Fibroblast of lung (primary cell): ENCODE data around the gene SEMA4D. TPM values are rescaled to one million over a fixed set of nuclear protein-coding genes. Genes with fewer than 3 reads are reported as not detected.

ENCODE experiments used
- DNase-seq, 2 donors: peaks; one replicate each; pipeline versions ENCODE4 v3.0.0 to v3.0.0-alpha.2; 2010; ENCODE audit warnings: low read depth in 2 of 2
- H2AFZ ChIP-seq: 2 replicates; pipeline ENCODE4 v1.5.1; 2012; ENCODE audit warnings: low read length, control low read depth, inconsistent platforms
- H3K27ac ChIP-seq: 2 replicates; pipeline ENCODE4 v1.5.1; 2011; ENCODE audit warnings: low read length, control low read depth; ENCODE audit not compliant: insufficient read depth
- H3K27me3 ChIP-seq: 2 replicates; pipeline ENCODE4 v1.5.1; 2011; ENCODE audit warnings: mild to moderate bottlenecking, low read length; ENCODE audit not compliant: control insufficient read depth, insufficient read depth
- H3K36me3 ChIP-seq: 2 replicates; pipeline ENCODE4 v1.5.1; 2011; ENCODE audit warnings: low read length; ENCODE audit not compliant: control insufficient read depth, insufficient read depth
- H3K4me1 ChIP-seq: 2 replicates; pipeline ENCODE4 v1.5.1; 2011; ENCODE audit warnings: low read length; ENCODE audit not compliant: control insufficient read depth, insufficient read depth; ENCODE audit errors: extremely low read depth
- H3K4me2 ChIP-seq: 2 replicates; pipeline ENCODE4 v1.5.1; 2011; ENCODE audit warnings: low read length, control low read depth; ENCODE audit not compliant: insufficient read depth; ENCODE audit errors: extremely low read depth
- H3K4me3 ChIP-seq, 4 experiments: fragments of 200-600 bp in 1 of 4; sonication (generic) in 1 of 4; replicated peaks in 1 of 4; 2 replicates each; pipeline ENCODE4 v1.5.1; 2011 to 2016; ENCODE audit warnings: low read length in 4 of 4, low read depth in 3 of 4, mild to moderate bottlenecking in 3 of 4, control low read depth in 2 of 4, inconsistent platforms in 1 of 4, mixed read lengths in 1 of 4; ENCODE audit not compliant: insufficient read depth in 1 of 4; ENCODE audit errors: control extremely low read depth in 1 of 4
- H3K79me2 ChIP-seq: 2 replicates; pipeline ENCODE4 v1.5.1; 2012; ENCODE audit warnings: mild to moderate bottlenecking, low read length, inconsistent platforms; ENCODE audit not compliant: control insufficient read depth, insufficient read depth
- H3K9ac ChIP-seq: 2 replicates; pipeline ENCODE4 v1.5.1; 2011; ENCODE audit warnings: mild to moderate bottlenecking, low read length, control low read depth; ENCODE audit not compliant: insufficient read depth
- H3K9me3 ChIP-seq: 2 replicates; pipeline ENCODE4 v1.5.1; 2012; ENCODE audit warnings: low read depth, low read length; ENCODE audit not compliant: control insufficient read depth, insufficient read depth
- H4K20me1 ChIP-seq: 2 replicates; pipeline ENCODE4 v1.5.1; 2011; ENCODE audit warnings: low read length; ENCODE audit not compliant: control insufficient read depth, insufficient read depth; ENCODE audit errors: extremely low read depth
- EZH2 ChIP-seq: IDR thresholded peaks from 2 replicates; pipeline ENCODE4 v1.5.1; 2012; ENCODE audit warnings: low read length, control low read depth, mild to moderate bottlenecking; ENCODE audit errors: missing control alignments
- polyA plus RNA-seq, 2 donors: library from polyadenylated mRNA; depleted of rRNA in 1 of 2; stranded (reverse) in 1 of 2; unstranded in 1 of 2; fragments of >200 nt; gene quantifications; 2 replicates each; pipeline ENCODE4 v1.2.1, GENCODE V29; 2011 to 2012; ENCODE audit warnings: missing spikeins in 1 of 2
- total RNA-seq: library from RNA; depleted of rRNA; stranded (reverse); fragments of >200 nt; gene quantifications from 2 replicates; pipeline ENCODE4 v1.2.1, GENCODE V29; 2014
- TF ChIP-seq, protein P1 (sequence below), 2 donors: IDR thresholded peaks in 1 of 2; conservative IDR thresholded peaks in 1 of 2; 1 replicate in 1 of 2; 2 replicates in 1 of 2; pipeline ENCODE4 v1.5.1; 2011 to 2012; ENCODE audit warnings: low read length in 2 of 2, control low read depth in 1 of 2, inconsistent platforms in 1 of 2, low read depth in 1 of 2, mild to moderate bottlenecking in 1 of 2

SEMA4D gene
- total and polyA plus RNA-seq, 2 donors (not counting 1 experiment from before 2014, with no cell fraction given) = 0.67 to 2.6 TPM

DNA sequence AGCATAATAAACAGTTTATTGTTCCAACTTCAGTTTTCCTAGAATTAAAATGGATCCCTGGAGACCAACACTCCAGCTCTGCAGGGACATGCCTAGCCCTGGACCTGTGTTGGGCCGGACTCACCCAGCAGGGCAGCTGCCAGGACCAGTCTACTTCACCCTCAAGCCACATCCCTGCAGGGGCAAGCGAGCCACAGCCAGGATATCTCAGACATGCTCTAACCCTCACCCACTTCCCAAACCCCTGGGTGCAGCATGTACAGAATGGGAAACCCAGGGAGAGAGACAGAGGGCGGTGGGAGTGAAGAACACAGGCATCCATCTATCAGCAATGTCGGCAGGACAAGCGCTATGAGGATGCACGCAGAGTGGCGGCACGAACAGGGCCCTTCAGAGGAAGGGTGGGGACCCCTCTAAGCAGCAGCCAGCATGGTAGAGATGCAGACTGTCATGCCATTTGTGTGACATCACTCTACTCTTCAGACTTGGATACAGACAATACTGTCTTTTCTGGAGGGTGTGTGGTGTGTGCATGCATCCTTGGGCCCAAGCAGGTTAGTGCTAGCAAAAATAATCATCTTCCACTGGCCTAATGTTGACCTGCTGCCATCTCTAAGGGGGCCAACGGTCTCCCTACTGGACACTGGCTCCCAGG is 83.1 kb downstream of the SEMA4D start:
- Histone ChIP-seq H3K27me3 (no peaks in the 10 kb centered on the region), H3K79me2 (no peaks in the 10 kb centered on the region), H3K4me1 (no peaks in the 10 kb centered on the region), H3K4me3 (no peak overlapping the region), H3K36me3 (no peaks in the 10 kb centered on the region), H4K20me1 (no peaks in the 10 kb centered on the region), H3K4me2 (no peak overlapping the region), H3K9me3 (no peaks in the 10 kb centered on the region), H3K9ac (no peak overlapping the region), H3K27ac (no peak overlapping the region), H2AFZ (no peak overlapping the region)
- DNase-seq = no peak
- TF ChIP-seq, protein P1, sequence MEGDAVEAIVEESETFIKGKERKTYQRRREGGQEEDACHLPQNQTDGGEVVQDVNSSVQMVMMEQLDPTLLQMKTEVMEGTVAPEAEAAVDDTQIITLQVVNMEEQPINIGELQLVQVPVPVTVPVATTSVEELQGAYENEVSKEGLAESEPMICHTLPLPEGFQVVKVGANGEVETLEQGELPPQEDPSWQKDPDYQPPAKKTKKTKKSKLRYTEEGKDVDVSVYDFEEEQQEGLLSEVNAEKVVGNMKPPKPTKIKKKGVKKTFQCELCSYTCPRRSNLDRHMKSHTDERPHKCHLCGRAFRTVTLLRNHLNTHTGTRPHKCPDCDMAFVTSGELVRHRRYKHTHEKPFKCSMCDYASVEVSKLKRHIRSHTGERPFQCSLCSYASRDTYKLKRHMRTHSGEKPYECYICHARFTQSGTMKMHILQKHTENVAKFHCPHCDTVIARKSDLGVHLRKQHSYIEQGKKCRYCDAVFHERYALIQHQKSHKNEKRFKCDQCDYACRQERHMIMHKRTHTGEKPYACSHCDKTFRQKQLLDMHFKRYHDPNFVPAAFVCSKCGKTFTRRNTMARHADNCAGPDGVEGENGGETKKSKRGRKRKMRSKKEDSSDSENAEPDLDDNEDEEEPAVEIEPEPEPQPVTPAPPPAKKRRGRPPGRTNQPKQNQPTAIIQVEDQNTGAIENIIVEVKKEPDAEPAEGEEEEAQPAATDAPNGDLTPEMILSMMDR (conservative IDR thresholded peaks at IDR 0.05 in 1 of 2, IDR thresholded peaks at IDR 0.05 in 1 of 2; ENCODE audit: low read depth in 1 of 2, low read length in 2 of 2) = no peak
- TF ChIP-seq EZH2 = no peak

DNA sequence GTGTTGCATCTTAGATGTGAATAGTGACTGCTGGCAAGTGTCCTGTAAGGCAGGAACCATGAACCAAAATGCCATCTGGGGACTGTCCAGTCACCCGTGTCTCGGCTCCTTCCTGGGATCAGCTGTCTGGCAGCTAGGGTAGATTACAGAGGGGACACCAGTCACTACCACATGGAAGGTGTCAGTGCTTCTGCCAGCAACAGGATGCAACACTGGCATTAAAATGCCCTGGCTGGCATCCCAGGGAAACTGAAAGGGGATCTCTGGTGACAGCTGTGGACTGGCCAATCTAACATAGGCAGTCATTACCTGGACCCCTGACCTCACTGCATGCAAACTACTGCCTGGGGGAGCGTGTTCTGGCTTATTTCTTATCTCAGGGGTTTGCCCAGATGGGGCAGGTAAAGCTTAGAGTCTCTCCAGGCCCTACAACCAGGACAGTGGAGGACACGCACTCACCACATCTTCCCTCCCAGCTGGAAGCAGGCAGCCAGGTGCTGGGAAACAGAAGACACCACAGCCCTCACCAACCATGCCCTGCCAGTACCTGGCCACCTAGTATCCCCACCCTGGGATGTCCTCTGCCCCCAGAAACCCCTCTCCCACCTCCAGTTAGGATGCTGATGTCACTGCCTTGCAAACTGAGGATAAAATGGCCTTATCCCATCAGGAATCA is 83.8 kb downstream of the SEMA4D start:
- Histone ChIP-seq H3K36me3 (no peaks in the 10 kb centered on the region), H3K4me1 (no peaks in the 10 kb centered on the region), H4K20me1 (no peaks in the 10 kb centered on the region), H3K4me2 (no peak overlapping the region), H3K4me3 (no peak overlapping the region), H3K27me3 (no peaks in the 10 kb centered on the region), H2AFZ (no peak overlapping the region), H3K79me2 (no peaks in the 10 kb centered on the region), H3K9ac (no peak overlapping the region), H3K9me3 (no peaks in the 10 kb centered on the region), H3K27ac (no peak overlapping the region)
- no peak for TF ChIP-seq EZH2
- TF ChIP-seq, protein P1 (conservative IDR thresholded peaks at IDR 0.05 in 1 of 2, IDR thresholded peaks at IDR 0.05 in 1 of 2; ENCODE audit: low read depth in 1 of 2, low read length in 2 of 2) = no peak
- no peak for DNase-seq

DNA sequence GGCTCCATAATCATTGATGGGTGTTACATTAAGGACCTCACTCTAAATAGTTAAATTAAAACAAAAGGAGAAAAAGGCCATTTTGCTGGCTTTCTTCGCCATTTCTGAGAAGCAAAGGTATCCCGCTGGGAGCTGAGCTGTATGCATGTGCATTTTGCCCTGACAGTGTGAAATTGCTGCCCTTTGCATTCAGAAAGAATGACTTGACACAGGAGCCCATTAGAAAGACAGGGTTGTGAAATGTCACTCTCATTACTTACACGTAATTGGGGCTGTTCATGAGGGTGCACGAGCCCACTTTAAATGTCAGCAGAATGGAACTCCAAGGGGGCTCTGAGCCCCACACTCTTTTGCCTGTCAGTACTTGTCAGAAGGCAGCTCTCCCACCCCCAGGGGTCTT is 85.0 kb downstream of the SEMA4D start:
- no peak overlapping the region for H2AFZ ChIP-seq
- no peak overlapping the region for H3K9ac ChIP-seq
- no peaks in the 10 kb centered on the region for H3K36me3 ChIP-seq
- H3K79me2 ChIP-seq = no peaks in the 10 kb centered on the region
- H3K27me3 ChIP-seq = no peaks in the 10 kb centered on the region
- H3K4me1 ChIP-seq = no peaks in the 10 kb centered on the region
- H3K4me3 ChIP-seq = no peak overlapping the region
- H3K4me2 ChIP-seq = no peak overlapping the region
- DNase-seq = no peak
- H4K20me1 ChIP-seq = no peaks in the 10 kb centered on the region
- no peaks in the 10 kb centered on the region for H3K9me3 ChIP-seq
- no peak overlapping the region for H3K27ac ChIP-seq
- TF ChIP-seq, protein P1 (conservative IDR thresholded peaks at IDR 0.05 in 1 of 2, IDR thresholded peaks at IDR 0.05 in 1 of 2; ENCODE audit: low read depth in 1 of 2, low read length in 2 of 2) = no peak
- TF ChIP-seq EZH2 = no peak
